Naive thymus-derived CD4-positive, alpha-beta T cell (primary cell): Measurements from ENCODE around the gene GPC6. TPM values are rescaled to one million over a fixed set of nuclear protein-coding genes. Genes with fewer than 3 reads are reported as not detected.

Source experiments
- ATAC-seq: fragments of 150-1000 bp; cut with Tn5 transposase; 2 replicates; pipeline ENCODE4 v1.10.0; 2021; ENCODE audit warnings: mild to moderate bottlenecking, moderate library complexity
- CTCF ChIA-PET: fragments of 350-600 bp; sonication (Branson Sonifier 250); formaldehyde crosslinking; loops from one replicate; lab custom pipeline; 2021; ENCODE audit warnings: antibody characterized with exemption; lab: Charles Lee
- POLR2A ChIA-PET: fragments of 350-600 bp; sonication (Branson Sonifier 250); formaldehyde crosslinking; loops from one replicate; lab custom pipeline; 2021; ENCODE audit warnings: antibody characterized with exemption, inconsistent platforms; lab: Charles Lee
- DNase-seq, 9 donors: peaks; one replicate each; pipeline versions ENCODE4 v3.0.0 to v3.0.0-alpha.2; 2020 to 2022; ENCODE audit warnings: mixed read lengths in 1 of 9
- H3K27ac ChIP-seq: one replicate; pipeline ENCODE4 v1.7.0; 2013; ENCODE audit warnings: mild to moderate bottlenecking, low read depth, low read length, moderate library complexity
- H3K27me3 ChIP-seq, 2 donors: one replicate each; pipeline ENCODE4 v1.7.0; 2013; ENCODE audit warnings: low read length in 2 of 2, mild to moderate bottlenecking in 2 of 2, moderate library complexity in 2 of 2; ENCODE audit not compliant: control insufficient read depth in 2 of 2, insufficient read depth in 2 of 2
- H3K36me3 ChIP-seq, 3 experiments: 1 replicate in 2 of 3; 2 replicates in 1 of 3; pipeline ENCODE4 v1.7.0; 2013; ENCODE audit warnings: low read length in 3 of 3, mild to moderate bottlenecking in 3 of 3, moderate library complexity in 1 of 3; ENCODE audit not compliant: insufficient read depth in 3 of 3, control insufficient read depth in 2 of 3
- H3K4me1 ChIP-seq, 2 donors: one replicate each; pipeline ENCODE4 v1.7.0; 2013; ENCODE audit warnings: low read length in 2 of 2, mild to moderate bottlenecking in 2 of 2, moderate library complexity in 1 of 2; ENCODE audit not compliant: control insufficient read depth in 2 of 2, insufficient read depth in 2 of 2
- H3K4me3 ChIP-seq: 2 replicates; pipeline ENCODE4 v1.7.0; 2013; ENCODE audit warnings: mild to moderate bottlenecking, low read length
- H3K9me3 ChIP-seq, 3 experiments: 1 replicate in 2 of 3; 2 replicates in 1 of 3; pipeline ENCODE4 v1.7.0; 2013; ENCODE audit warnings: low read length in 3 of 3; ENCODE audit not compliant: control insufficient read depth in 2 of 3
- H3K27ac Mint-ChIP-seq, 9 donors: one replicate each; pipeline ENCODE4 v1.8.0; 2020 to 2022; ENCODE audit warnings: mixed read lengths in 9 of 9, mild to moderate bottlenecking in 8 of 9, moderate library complexity in 5 of 9, inconsistent platforms in 2 of 9
- H3K27me3 Mint-ChIP-seq, 5 donors: one replicate each; pipeline ENCODE4 v1.8.0; 2021 to 2022; ENCODE audit warnings: mixed read lengths in 5 of 5, mild to moderate bottlenecking in 1 of 5
- H3K36me3 Mint-ChIP-seq, 5 donors: one replicate each; pipeline ENCODE4 v1.8.0; 2020 to 2022; ENCODE audit warnings: mixed read lengths in 5 of 5, mild to moderate bottlenecking in 3 of 5, inconsistent platforms in 1 of 5
- H3K4me1 Mint-ChIP-seq, 7 donors: one replicate each; pipeline ENCODE4 v1.8.0; 2020 to 2022; ENCODE audit warnings: mixed read lengths in 7 of 7, mild to moderate bottlenecking in 3 of 7, inconsistent platforms in 1 of 7
- H3K4me3 Mint-ChIP-seq, 10 donors: one replicate each; pipeline ENCODE4 v1.8.0; 2020 to 2022; ENCODE audit warnings: mild to moderate bottlenecking in 10 of 10, mixed read lengths in 10 of 10, moderate library complexity in 6 of 10, inconsistent platforms in 2 of 10
- H3K9me3 Mint-ChIP-seq, 11 donors: one replicate each; pipeline ENCODE4 v1.8.0; 2020 to 2022; ENCODE audit warnings: mixed read lengths in 11 of 11, mild to moderate bottlenecking in 4 of 11, inconsistent platforms in 1 of 11, moderate library complexity in 1 of 11
- intact Hi-C, 2 donors: fragments of 100-400 bp; cut with micrococcal nuclease; formaldehyde crosslinking; loops; one replicate each; pipeline ENCODE4 v1.15.1; 2023
- polyA plus RNA-seq, 2 donors: library from polyadenylated mRNA; unstranded; fragments of 300-500 nt; fragmentation: Illumina TruSeq; gene quantifications; one replicate each; pipeline ENCODE4 v1.2.3, GENCODE V29; 2021
- total RNA-seq, 6 experiments: library from RNA in 5 of 6; stranded (reverse) in 5 of 6; gene quantifications; 1 replicate in 5 of 6; 2 replicates in 1 of 6; pipeline ENCODE4 v1.2.3 and lab custom pipeline; 2021 to 2026

The GPC6 gene
- total and polyA plus RNA-seq, 7 experiments from 2014 or later, result not detected

- H3K36me3 ChIP-seq, result no peaks in the 10 kb centered on the region
- H3K27me3 ChIP-seq, result no peaks in the 10 kb centered on the region
- H3K27ac ChIP-seq, result no peak overlapping the region
- no peaks in the 10 kb centered on the region for H3K9me3 ChIP-seq
- Mint-ChIP-seq H3K36me3 (no peaks in the 10 kb centered on the region), H3K4me1 (peaks cover 0 to 9% (median 0%) of the 10 kb centered on the region in 7 donors), H3K27ac (no peak overlapping the region), H3K4me3 (no peak overlapping the region), H3K27me3 (peaks cover 0 to 8% (median 3%) of the 10 kb centered on the region in 5 donors), H3K9me3 (no peaks in the 10 kb centered on the region)
- H3K4me1 ChIP-seq, result no peaks in the 10 kb centered on the region
- POLR2A ChIA-PET, result no interaction called here
- H3K4me3 ChIP-seq, result no peak overlapping the region
- CTCF ChIA-PET, result no interaction called here
- ATAC-seq (no peak), DNase-seq (no peak)
- intact Hi-C loops, result no loop called here
These were observed 1160.4 kb downstream of the GPC6 start for GRCh38 chr13:94387047-94387446.

GRCh38 chr13:94389604-94390351, 1163.2 kb downstream of the GPC6 start:
- Mint-ChIP-seq H3K9me3 (no peaks in the 10 kb centered on the region), H3K4me3 (no peak overlapping the region), H3K4me1 (peaks cover 0 to 9% (median 0%) of the 10 kb centered on the region in 7 donors), H3K27ac (no peak overlapping the region), H3K36me3 (peaks cover 0 to 3% (median 0%) of the 10 kb centered on the region in 5 donors), H3K27me3 (peaks cover 0 to 12% (median 3%) of the 10 kb centered on the region in 5 donors)
- Histone ChIP-seq H3K4me1 (no peaks in the 10 kb centered on the region), H3K4me3 (no peak overlapping the region), H3K27me3 (no peaks in the 10 kb centered on the region), H3K9me3 (no peaks in the 10 kb centered on the region), H3K36me3 (no peaks in the 10 kb centered on the region), H3K27ac (no peak overlapping the region)
- DNase-seq, result no peak
- ChIA-PET POLR2A (no interaction called here), CTCF (no interaction called here)
- intact Hi-C loops, result no loop called here
- no peak for ATAC-seq

- H3K36me3 ChIP-seq, result no peaks in the 10 kb centered on the region
- Mint-ChIP-seq H3K36me3 (peaks cover 0 to 3% (median 0%) of the 10 kb centered on the region in 5 donors), H3K4me1 (peaks cover 0 to 9% (median 0%) of the 10 kb centered on the region in 7 donors), H3K27me3 (peaks cover 0 to 12% (median 3%) of the 10 kb centered on the region in 5 donors), H3K9me3 (no peaks in the 10 kb centered on the region), H3K4me3 (no peak overlapping the region), H3K27ac (no peak overlapping the region)
- H3K27ac ChIP-seq, result no peak overlapping the region
- ATAC-seq (no peak), DNase-seq (no peak)
- no peaks in the 10 kb centered on the region for H3K27me3 ChIP-seq
- H3K9me3 ChIP-seq, result no peaks in the 10 kb centered on the region
- no peaks in the 10 kb centered on the region for H3K4me1 ChIP-seq
- no peak overlapping the region for H3K4me3 ChIP-seq
- ChIA-PET CTCF (no interaction called here), POLR2A (no interaction called here)
- intact Hi-C loops, result no loop called here
These were observed 1164.3 kb downstream of the GPC6 start for GRCh38 chr13:94390881-94391280.

- Mint-ChIP-seq H3K4me3 (no peak overlapping the region), H3K9me3 (peaks cover 0 to 3% (median 0%) of the 10 kb centered on the region in 11 donors), H3K27me3 (peaks cover 0 to 12% (median 4%) of the 10 kb centered on the region in 5 donors), H3K4me1 (no peaks in the 10 kb centered on the region), H3K36me3 (peaks cover 0 to 3% (median 0%) of the 10 kb centered on the region in 5 donors), H3K27ac (no peak overlapping the region)
- H3K27me3 ChIP-seq, result no peaks in the 10 kb centered on the region
- ChIA-PET POLR2A (no interaction called here), CTCF (no interaction called here)
- intact Hi-C loops, result no loop called here
- H3K36me3 ChIP-seq, result no peaks in the 10 kb centered on the region
- ATAC-seq (no peak), DNase-seq (no peak)
- no peaks in the 10 kb centered on the region for H3K4me1 ChIP-seq
- H3K9me3 ChIP-seq, result no peaks in the 10 kb centered on the region
- H3K4me3 ChIP-seq, result no peak overlapping the region
- no peak overlapping the region for H3K27ac ChIP-seq
These were observed 1168.1 kb downstream of the GPC6 start for GRCh38 chr13:94394723-94395122.

DNA sequence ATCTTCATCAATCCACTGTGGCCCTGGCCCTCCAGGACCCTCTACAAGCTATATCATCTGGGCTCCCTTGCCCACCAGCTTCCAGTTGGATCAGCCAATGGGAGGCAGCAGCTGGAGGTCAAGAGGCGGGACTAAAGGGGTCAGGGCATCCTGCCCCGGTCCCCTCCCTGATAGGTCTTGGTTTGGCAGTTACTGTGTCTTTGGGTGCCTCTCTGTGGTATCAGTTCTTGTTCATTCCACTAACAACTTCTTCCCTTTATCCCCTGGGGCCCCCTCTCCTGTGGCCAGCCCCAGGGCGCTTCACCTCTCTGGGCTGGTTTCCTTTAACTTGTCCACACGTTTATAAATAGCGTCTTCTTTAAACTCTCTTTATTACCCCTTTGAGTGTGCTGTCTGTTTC, 1169.3 kb downstream of the GPC6 start:
- peaks cover 0 to 3% (median 0%) of the 10 kb centered on the region in 5 donors for H3K36me3 Mint-ChIP-seq
- Histone ChIP-seq H3K27me3 (no peaks in the 10 kb centered on the region), H3K36me3 (no peaks in the 10 kb centered on the region), H3K4me3 (no peak overlapping the region), H3K9me3 (no peaks in the 10 kb centered on the region), H3K27ac (no peak overlapping the region), H3K4me1 (no peaks in the 10 kb centered on the region)
- ATAC-seq (no peak), DNase-seq (no peak)
- intact Hi-C loops, result no loop called here
- H3K9me3 Mint-ChIP-seq, result peaks cover 0 to 6% (median 0%) of the 10 kb centered on the region in 11 donors
- H3K27ac Mint-ChIP-seq, result no peak overlapping the region
- peaks cover 0 to 13% (median 4%) of the 10 kb centered on the region in 5 donors for H3K27me3 Mint-ChIP-seq
- no peak overlapping the region for H3K4me3 Mint-ChIP-seq
- no peaks in the 10 kb centered on the region for H3K4me1 Mint-ChIP-seq
- CTCF ChIA-PET, result no interaction called here
- POLR2A ChIA-PET, result no interaction called here

- ChIA-PET CTCF (no interaction called here), POLR2A (no interaction called here)
- H3K4me3 ChIP-seq, result no peak overlapping the region
- H3K9me3 ChIP-seq, result no peaks in the 10 kb centered on the region
- Mint-ChIP-seq H3K4me3 (no peak overlapping the region), H3K9me3 (peaks cover 0 to 6% (median 0%) of the 10 kb centered on the region in 11 donors), H3K4me1 (no peaks in the 10 kb centered on the region), H3K27ac (no peak overlapping the region), H3K36me3 (no peaks in the 10 kb centered on the region), H3K27me3 (peaks cover 0 to 10% (median 4%) of the 10 kb centered on the region in 5 donors)
- no peak overlapping the region for H3K27ac ChIP-seq
- intact Hi-C loops, result no loop called here
- DNase-seq, result no peak
- H3K27me3 ChIP-seq, result no peaks in the 10 kb centered on the region
- H3K4me1 ChIP-seq, result no peaks in the 10 kb centered on the region
- no peak for ATAC-seq
- no peaks in the 10 kb centered on the region for H3K36me3 ChIP-seq
These were observed 1173.2 kb downstream of the GPC6 start for GRCh38 chr13:94399812-94400211.

GRCh38 chr13:94400874-94401273, 1174.3 kb downstream of the GPC6 start:
- DNase-seq (no peak), ATAC-seq (no peak)
- Mint-ChIP-seq H3K4me1 (no peaks in the 10 kb centered on the region), H3K36me3 (no peaks in the 10 kb centered on the region), H3K27ac (no peak overlapping the region), H3K27me3 (peaks cover 0 to 10% (median 4%) of the 10 kb centered on the region in 5 donors), H3K9me3 (peaks cover 0 to 6% (median 0%) of the 10 kb centered on the region in 11 donors), H3K4me3 (no peak overlapping the region)
- intact Hi-C loops, result no loop called here
- no peak overlapping the region for H3K27ac ChIP-seq
- H3K4me3 ChIP-seq, result no peak overlapping the region
- no peaks in the 10 kb centered on the region for H3K36me3 ChIP-seq
- CTCF ChIA-PET, result no interaction called here
- H3K9me3 ChIP-seq, result no peaks in the 10 kb centered on the region
- no peaks in the 10 kb centered on the region for H3K27me3 ChIP-seq
- POLR2A ChIA-PET, result no interaction called here
- no peaks in the 10 kb centered on the region for H3K4me1 ChIP-seq
